NCI-H2227 (cell line): ENCODE measurements around the gene PPIF.
"Not testable (repeated sequence)": the region's sequence is repeated elsewhere in the genome, so short reads cannot be mapped to it uniquely, and the experiment has no call there.

Experiments used
- DNase-seq: peaks from one replicate; lab custom pipeline; 2025; ENCODE audit not compliant: unreplicated experiment; lab: John Stamatoyannopoulos, UW

PPIF gene

GRCh38 chr10:79329529-79329928, 17.7 kb upstream of the PPIF start:
- no peak for DNase-seq

- DNase-seq = no peak
Measured at GRCh38 chr10:79331226-79331625, 16.0 kb upstream of the PPIF start.

GRCh38 chr10:79331709-79332108, 15.6 kb upstream of the PPIF start:
- no peak for DNase-seq

- not testable (repeated sequence) for DNase-seq
Measured at GRCh38 chr10:79332610-79333315, 14.5 kb upstream of the PPIF start.

- no peak for DNase-seq
Measured at GRCh38 chr10:79333513-79333912, 13.8 kb upstream of the PPIF start.

- DNase-seq = no peak
Measured at GRCh38 chr10:79334573-79334972, 12.7 kb upstream of the PPIF start.

- no peak for DNase-seq
Measured at GRCh38 chr10:79335094-79335469, 12.2 kb upstream of the PPIF start.

- no peak for DNase-seq
Measured at GRCh38 chr10:79335470-79336235, 11.6 kb upstream of the PPIF start.

- no peak for DNase-seq
Measured at GRCh38 chr10:79336276-79336675, 11.0 kb upstream of the PPIF start.

GRCh38 chr10:79336739-79337138, 10.5 kb upstream of the PPIF start:
- DNase-seq = peak; percentile 52

- not testable (repeated sequence) for DNase-seq
Measured at GRCh38 chr10:79337783-79338469, 9.3 kb upstream of the PPIF start.

GRCh38 chr10:79339266-79339665, 8.0 kb upstream of the PPIF start:
- no peak for DNase-seq

- DNase-seq = no peak
Measured at GRCh38 chr10:79340646-79341244, 6.5 kb upstream of the PPIF start.

- DNase-seq = no peak
Measured at GRCh38 chr10:79342295-79342761, 4.9 kb upstream of the PPIF start.

GRCh38 chr10:79342811-79343561, 4.3 kb upstream of the PPIF start:
- no peak for DNase-seq

GRCh38 chr10:79344502-79345195, 2.6 kb upstream of the PPIF start:
- no peak for DNase-seq

- DNase-seq = no peak
Measured at GRCh38 chr10:79345241-79346011, 1.8 kb upstream of the PPIF start.

GRCh38 chr10:79346012-79346340, 1.3 kb upstream of the PPIF start:
- no peak for DNase-seq

GRCh38 chr10:79346388-79347225, 662 bp upstream of the PPIF start:
- DNase-seq = no peak
